Activated CD4-positive, alpha-beta memory T cell treated with anti-CD3 and anti-CD28 coated beads, Interleukin-2, amount 10 ng/mL, durations not matched to agents 7 days and 5 days (primary cell): ENCODE measurements around the gene MDC1. TPM values are rescaled to one million over a fixed set of nuclear protein-coding genes. Genes with fewer than 3 reads are reported as not detected.
"Not testable (repeated sequence)": the region's sequence is repeated elsewhere in the genome, so short reads cannot be mapped to it uniquely, and the experiment has no call there.

Experiments
- CTCF ChIA-PET: fragments of 350-600 bp; sonication (Branson Sonifier 250); formaldehyde crosslinking; loops from one replicate; lab custom pipeline; 2021; ENCODE audit warnings: antibody characterized with exemption, inconsistent platforms; lab: Charles Lee
- POLR2A ChIA-PET: fragments of 350-600 bp; sonication (Branson Sonifier 250); formaldehyde crosslinking; loops from one replicate; lab custom pipeline; 2021; ENCODE audit warnings: antibody characterized with exemption; lab: Charles Lee
- DNase-seq: peaks from one replicate; pipeline ENCODE4 v3.0.0-alpha.2; 2020
- H3K27ac Mint-ChIP-seq: one replicate; pipeline ENCODE4 v1.8.0; 2021; ENCODE audit warnings: mild to moderate bottlenecking, mixed read lengths
- H3K27me3 Mint-ChIP-seq: one replicate; pipeline ENCODE4 v1.8.0; 2021; ENCODE audit warnings: mixed read lengths
- H3K36me3 Mint-ChIP-seq: one replicate; pipeline ENCODE4 v1.8.0; 2021; ENCODE audit warnings: low read depth, mixed read lengths
- H3K4me1 Mint-ChIP-seq: one replicate; pipeline ENCODE4 v1.8.0; 2021; ENCODE audit warnings: mixed read lengths
- H3K4me3 Mint-ChIP-seq: one replicate; pipeline ENCODE4 v1.8.0; 2021; ENCODE audit warnings: mild to moderate bottlenecking, mixed read lengths
- H3K9me3 Mint-ChIP-seq: one replicate; pipeline ENCODE4 v1.8.0; 2021; ENCODE audit warnings: mixed read lengths
- total RNA-seq, 2 experiments: library from RNA; stranded (reverse); gene quantifications; one replicate each; pipeline ENCODE4 v1.2.3, GENCODE V29; 2021

Gene MDC1, protein sequence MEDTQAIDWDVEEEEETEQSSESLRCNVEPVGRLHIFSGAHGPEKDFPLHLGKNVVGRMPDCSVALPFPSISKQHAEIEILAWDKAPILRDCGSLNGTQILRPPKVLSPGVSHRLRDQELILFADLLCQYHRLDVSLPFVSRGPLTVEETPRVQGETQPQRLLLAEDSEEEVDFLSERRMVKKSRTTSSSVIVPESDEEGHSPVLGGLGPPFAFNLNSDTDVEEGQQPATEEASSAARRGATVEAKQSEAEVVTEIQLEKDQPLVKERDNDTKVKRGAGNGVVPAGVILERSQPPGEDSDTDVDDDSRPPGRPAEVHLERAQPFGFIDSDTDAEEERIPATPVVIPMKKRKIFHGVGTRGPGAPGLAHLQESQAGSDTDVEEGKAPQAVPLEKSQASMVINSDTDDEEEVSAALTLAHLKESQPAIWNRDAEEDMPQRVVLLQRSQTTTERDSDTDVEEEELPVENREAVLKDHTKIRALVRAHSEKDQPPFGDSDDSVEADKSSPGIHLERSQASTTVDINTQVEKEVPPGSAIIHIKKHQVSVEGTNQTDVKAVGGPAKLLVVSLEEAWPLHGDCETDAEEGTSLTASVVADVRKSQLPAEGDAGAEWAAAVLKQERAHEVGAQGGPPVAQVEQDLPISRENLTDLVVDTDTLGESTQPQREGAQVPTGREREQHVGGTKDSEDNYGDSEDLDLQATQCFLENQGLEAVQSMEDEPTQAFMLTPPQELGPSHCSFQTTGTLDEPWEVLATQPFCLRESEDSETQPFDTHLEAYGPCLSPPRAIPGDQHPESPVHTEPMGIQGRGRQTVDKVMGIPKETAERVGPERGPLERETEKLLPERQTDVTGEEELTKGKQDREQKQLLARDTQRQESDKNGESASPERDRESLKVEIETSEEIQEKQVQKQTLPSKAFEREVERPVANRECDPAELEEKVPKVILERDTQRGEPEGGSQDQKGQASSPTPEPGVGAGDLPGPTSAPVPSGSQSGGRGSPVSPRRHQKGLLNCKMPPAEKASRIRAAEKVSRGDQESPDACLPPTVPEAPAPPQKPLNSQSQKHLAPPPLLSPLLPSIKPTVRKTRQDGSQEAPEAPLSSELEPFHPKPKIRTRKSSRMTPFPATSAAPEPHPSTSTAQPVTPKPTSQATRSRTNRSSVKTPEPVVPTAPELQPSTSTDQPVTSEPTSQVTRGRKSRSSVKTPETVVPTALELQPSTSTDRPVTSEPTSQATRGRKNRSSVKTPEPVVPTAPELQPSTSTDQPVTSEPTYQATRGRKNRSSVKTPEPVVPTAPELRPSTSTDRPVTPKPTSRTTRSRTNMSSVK (N-terminal part only)
- 10 to 100 TPM; 49.7 to 54.6 TPM for total RNA-seq

DNA sequence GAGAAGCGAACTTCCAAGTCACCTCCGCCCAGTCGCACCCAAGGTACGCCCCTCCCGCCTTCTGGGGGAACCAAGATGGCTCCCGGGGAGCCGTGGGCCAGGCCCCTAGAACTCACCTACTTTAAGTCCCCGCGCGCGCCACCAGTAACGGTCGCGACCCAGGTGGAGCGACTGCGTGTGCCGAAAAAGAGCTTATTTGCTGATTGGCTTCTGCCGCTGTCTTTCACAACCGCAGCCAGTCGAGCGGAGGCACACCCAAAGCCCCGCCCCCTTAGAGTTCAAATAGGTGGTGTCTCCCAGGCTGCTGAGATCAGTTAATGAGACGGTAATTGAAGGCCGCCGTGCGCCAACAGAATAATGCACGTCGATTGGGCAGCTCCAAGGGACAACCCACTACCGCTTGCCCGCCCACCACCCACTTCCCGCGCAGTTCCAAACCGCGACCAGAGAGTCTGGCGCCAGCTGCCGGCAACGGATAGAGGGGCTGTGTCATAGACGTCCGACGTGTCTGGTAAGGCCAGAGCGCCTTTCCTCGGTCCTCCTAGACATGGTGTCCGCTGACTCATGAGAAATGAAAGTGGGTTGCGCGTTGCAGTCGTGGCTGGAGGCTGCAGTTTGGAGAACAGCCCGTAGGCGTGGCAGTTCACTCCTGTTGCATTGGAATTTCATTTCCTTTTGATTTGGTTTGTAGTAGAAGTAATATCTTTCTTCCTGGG, at the start of gene MDC1:
MDC1 (minus strand) TSS at position 153 of the 716 bp plus-strand sequence. CDS start 2,106 bp downstream, outside the sequence.
- Mint-ChIP-seq H3K27me3 (no peaks in the 10 kb centered on the region), H3K27ac (peak within 1 kb of the TSS; percentile 99), H3K9me3 (peaks cover 2% of the 10 kb centered on the region), H3K4me3 (peak within 1 kb of the TSS; percentile 84), H3K4me1 (peaks cover 62% of the 10 kb centered on the region), H3K36me3 (peaks cover 70% of the 10 kb centered on the region)
- CTCF ChIA-PET: interaction anchor here (0.6 to 25.8 kb wide), 13 partner anchors 11 to 172 kb away, joined by 3 to 626 read pairs (median 4); partner anchors contain the start of genes DHX16, IER3 and MRPS18B
- POLR2A ChIA-PET: interaction anchor here (0.6 to 16.4 kb wide), 24 partner anchors 9 to 946 kb away, joined by 3 to 561 read pairs (median 4); partner anchors contain the start of genes ABCF1, C6orf136, DHX16 and FLOT1
- peak; percentile 100 for DNase-seq

DNA sequence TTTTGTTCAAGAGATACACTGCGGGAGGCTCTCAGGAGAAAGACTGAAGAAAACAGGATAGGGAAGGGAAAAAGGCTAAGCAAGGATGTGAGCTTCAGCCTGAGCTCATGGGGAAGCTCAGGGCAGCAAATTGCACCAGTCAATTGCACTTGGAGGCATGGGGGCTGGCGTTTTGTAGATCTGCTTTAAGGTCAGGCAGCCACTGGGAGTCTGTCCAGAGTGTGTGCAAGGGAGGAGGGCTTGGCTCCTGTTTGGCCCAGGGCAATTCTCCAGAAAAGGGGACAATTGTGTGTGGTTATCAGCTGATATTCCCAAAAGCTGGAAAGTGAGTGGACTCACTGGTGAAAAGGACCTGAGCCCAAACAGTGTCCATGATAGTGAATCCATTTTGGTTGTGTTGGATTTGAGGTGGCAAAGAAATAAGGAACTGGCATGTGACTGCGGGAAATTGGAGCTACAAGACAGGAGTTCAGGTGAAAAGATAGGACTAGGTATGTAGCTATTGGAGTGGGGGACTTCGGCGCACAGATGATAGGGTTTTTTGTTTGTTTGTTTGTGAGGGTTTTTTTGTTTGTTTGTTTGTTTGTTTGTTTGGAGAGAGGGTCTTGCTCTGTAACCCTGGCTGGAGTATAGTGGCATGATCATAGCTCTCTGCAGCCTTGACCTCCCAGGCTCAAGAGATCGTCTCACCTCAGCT, 49.5 kb upstream of the MDC1 start:
- ChIA-PET CTCF (interaction anchor here (1.0 to 1.4 kb wide), 4 partner anchors 35 to 313 kb away, joined by 3 to 5 read pairs (median 4); no protein-coding TSS in a partner anchor), POLR2A (interaction anchor here (1.0 to 1.4 kb wide), 2 partner anchors 21 to 22 kb away, joined by 3 to 4 read pairs; partner anchors contain the start of gene IER3)
- Mint-ChIP-seq H3K36me3 (no peaks in the 10 kb centered on the region), H3K4me1 (peaks cover 54% of the 10 kb centered on the region), H3K4me3 (no peak overlapping the region), H3K27ac (no peak overlapping the region), H3K9me3 (peaks cover 3% of the 10 kb centered on the region), H3K27me3 (peaks cover 11% of the 10 kb centered on the region)
- DNase-seq: no peak

- DNase-seq, H3K4me3 Mint-ChIP-seq, H3K36me3 Mint-ChIP-seq, H3K27ac Mint-ChIP-seq, H3K9me3 Mint-ChIP-seq: not testable (repeated sequence)
- ChIA-PET POLR2A (interaction anchor here (1.0 to 1.4 kb wide), 2 partner anchors 21 to 22 kb away, joined by 3 to 4 read pairs; partner anchors contain the start of gene IER3), CTCF (interaction anchor here (1.0 kb wide), 1 partner anchor 34 kb away, joined by 4 read pairs; no protein-coding TSS in a partner anchor)
- Mint-ChIP-seq H3K4me1 (peaks cover 49% of the 10 kb centered on the region), H3K27me3 (peaks cover 11% of the 10 kb centered on the region)
Measured at GRCh38 chr6:30765495-30765894, 48.4 kb upstream of the MDC1 start.

DNA sequence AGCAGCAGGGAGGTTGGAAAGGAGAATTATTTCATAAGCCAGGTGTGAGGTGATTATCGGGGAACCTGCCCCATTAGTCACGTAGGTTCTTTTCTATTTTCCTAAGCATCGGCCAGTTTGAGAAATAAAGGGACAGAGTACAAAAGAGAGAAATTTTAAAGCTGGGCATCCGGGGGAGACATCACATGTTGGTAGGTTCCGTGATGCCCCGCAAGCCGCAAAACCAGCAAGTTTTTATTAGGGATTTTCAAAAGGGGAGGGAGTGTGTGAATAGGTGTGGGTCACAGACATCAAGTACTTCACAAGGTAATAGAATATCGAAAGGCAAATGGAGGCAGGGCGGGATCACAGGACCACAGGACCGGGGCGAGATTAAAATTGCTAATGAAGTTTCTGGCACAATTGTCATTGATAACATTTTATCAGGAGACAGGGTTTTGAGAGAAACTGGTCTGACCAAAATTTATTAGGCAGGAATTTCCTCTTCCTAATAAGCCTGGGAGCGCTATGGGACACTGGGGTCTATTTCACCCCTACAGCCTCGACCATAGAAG, 47.5 kb upstream of the MDC1 start:
- H3K9me3 Mint-ChIP-seq, H3K36me3 Mint-ChIP-seq, CTCF ChIA-PET, DNase-seq, POLR2A ChIA-PET, H3K4me3 Mint-ChIP-seq, H3K27ac Mint-ChIP-seq: not testable (repeated sequence)
- peaks cover 40% of the 10 kb centered on the region for H3K4me1 Mint-ChIP-seq
- peaks cover 13% of the 10 kb centered on the region for H3K27me3 Mint-ChIP-seq

DNA sequence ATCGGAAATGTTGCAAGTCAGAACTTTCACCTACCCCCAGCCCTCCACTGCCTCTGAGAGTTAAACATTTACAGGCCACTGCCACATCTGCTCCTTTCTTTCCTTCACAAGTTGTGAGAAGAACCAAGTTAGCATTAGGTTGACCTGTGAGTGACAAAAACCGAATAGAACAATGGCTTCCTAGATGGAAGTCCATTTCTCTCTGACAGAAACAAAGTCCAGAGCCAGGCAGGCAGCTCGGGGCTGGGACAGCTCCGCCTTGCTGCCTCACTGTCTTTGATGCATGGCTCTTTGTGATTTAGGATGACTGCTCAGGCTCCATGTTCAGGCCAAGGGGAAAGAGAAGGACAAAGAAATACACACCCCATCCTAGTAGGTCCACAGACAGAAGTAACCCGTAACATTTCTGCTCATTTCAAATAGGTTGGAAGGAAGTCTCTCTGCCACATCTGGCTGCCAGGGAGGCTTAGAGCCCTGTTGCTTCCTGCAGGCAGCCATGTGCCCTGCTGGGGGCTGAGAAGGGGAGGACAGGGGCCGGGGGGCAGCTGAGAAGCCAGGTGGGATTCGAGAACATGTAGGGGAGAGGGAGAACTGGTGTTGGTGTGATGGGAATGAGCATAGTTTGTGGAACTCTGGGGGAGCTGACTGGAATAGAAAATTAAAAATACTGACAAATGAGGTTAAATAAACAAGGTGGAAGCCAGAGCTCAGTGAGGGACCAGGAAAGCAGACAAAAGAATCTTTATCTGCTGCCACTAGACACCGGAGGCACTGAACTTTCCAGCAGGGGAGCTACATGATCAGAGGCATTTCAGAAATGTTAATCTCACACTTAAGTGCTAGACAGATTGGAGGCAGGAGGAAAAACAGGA, 46.8 kb upstream of the MDC1 start:
- ChIA-PET CTCF (no interaction called here), POLR2A (no interaction called here)
- Mint-ChIP-seq H3K9me3 (peaks cover 3% of the 10 kb centered on the region), H3K4me3 (no peak overlapping the region), H3K27ac (no peak overlapping the region), H3K36me3 (no peaks in the 10 kb centered on the region), H3K4me1 (peaks cover 36% of the 10 kb centered on the region), H3K27me3 (peaks cover 13% of the 10 kb centered on the region)
- DNase-seq: no peak

DNA sequence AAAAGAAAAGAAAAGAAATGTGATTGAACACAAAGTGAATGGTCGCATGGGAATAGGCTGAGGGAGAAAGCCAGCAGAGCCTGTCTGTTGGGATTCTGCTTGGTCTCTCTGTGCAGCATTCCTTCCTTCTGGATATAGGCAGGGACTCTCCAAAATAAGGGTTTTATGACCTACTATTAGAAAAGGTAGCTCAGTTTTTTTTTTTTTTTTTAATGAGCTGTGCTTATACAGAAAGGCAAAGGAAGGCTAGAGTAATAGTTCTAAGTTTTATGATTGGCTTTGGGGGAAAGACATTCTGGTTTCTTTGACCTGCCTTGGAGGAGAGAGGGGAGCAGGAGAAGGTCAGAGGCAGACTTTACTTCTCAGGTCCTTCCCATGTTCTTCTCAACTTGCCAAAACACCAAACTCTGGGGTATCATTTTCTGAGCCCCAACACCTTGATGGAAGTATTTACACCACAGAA, 46.1 kb upstream of the MDC1 start:
- H3K36me3 Mint-ChIP-seq: no peaks in the 10 kb centered on the region
- H3K27me3 Mint-ChIP-seq: peaks cover 13% of the 10 kb centered on the region
- CTCF ChIA-PET: no interaction called here
- POLR2A ChIA-PET: no interaction called here
- H3K9me3 Mint-ChIP-seq: peaks cover 3% of the 10 kb centered on the region
- no peak overlapping the region for H3K4me3 Mint-ChIP-seq
- H3K4me1 Mint-ChIP-seq: peaks cover 32% of the 10 kb centered on the region
- no peak for DNase-seq
- no peak overlapping the region for H3K27ac Mint-ChIP-seq

GRCh38 chr6:30761791-30762429, 44.8 kb upstream of the MDC1 start:
- DNase-seq: no peak
- CTCF ChIA-PET: no interaction called here
- POLR2A ChIA-PET: interaction anchor here (1.3 kb wide), 1 partner anchor 10 kb away, joined by 4 read pairs; no protein-coding TSS in a partner anchor
- H3K4me1 Mint-ChIP-seq: peaks cover 21% of the 10 kb centered on the region
- no peak overlapping the region for H3K27ac Mint-ChIP-seq
- peaks cover 13% of the 10 kb centered on the region for H3K27me3 Mint-ChIP-seq
- H3K9me3 Mint-ChIP-seq: peaks cover 3% of the 10 kb centered on the region
- no peak overlapping the region for H3K4me3 Mint-ChIP-seq
- no peaks in the 10 kb centered on the region for H3K36me3 Mint-ChIP-seq

- Mint-ChIP-seq H3K27ac (no peak overlapping the region), H3K36me3 (no peaks in the 10 kb centered on the region), H3K27me3 (peaks cover 10% of the 10 kb centered on the region), H3K9me3 (peaks cover 3% of the 10 kb centered on the region), H3K4me3 (no peak overlapping the region), H3K4me1 (peaks cover 18% of the 10 kb centered on the region)
- DNase-seq: no peak
- POLR2A ChIA-PET: no interaction called here
- CTCF ChIA-PET: no interaction called here
Measured at GRCh38 chr6:30760549-30760948, 43.5 kb upstream of the MDC1 start.

DNA sequence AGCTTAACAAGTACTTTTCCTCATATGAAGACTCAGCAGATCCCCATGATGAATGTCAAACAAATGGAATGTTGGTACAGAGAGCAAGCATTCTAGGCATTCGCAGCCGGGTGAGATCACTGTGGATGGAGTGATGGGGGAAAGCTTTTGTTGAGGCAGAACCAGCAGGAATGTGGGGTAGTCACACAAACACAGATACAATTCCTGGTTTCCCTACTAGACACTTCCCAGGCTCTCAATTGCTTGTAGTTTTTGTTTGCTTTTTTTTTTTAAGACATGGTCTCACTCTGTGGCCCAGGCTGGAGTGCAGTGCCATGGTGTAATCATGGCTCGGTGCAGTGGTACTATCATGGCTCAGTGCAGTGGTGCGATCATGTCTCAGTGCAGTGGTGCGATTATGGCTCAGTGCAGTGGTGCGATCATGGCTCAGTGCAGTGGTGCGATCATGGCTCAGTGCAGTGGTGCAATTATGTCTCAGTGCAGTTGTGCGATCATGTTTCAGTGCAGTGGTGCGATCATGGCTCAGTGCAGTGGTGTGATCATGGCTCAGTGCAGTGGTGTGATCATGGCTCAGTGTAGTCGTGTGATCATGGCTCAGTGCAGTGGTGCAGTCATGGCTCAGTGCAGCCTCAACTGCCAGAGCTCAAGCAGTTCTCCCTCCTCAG, 42.6 kb upstream of the MDC1 start:
- Mint-ChIP-seq H3K27me3 (peaks cover 10% of the 10 kb centered on the region), H3K36me3 (no peaks in the 10 kb centered on the region), H3K9me3 (peaks cover 3% of the 10 kb centered on the region), H3K27ac (no peak overlapping the region), H3K4me3 (no peak overlapping the region), H3K4me1 (peaks cover 18% of the 10 kb centered on the region)
- ChIA-PET POLR2A (interaction anchor here (0.8 kb wide), 1 partner anchor 29 kb away, joined by 3 read pairs; no protein-coding TSS in a partner anchor), CTCF (interaction anchor here (1.0 kb wide), 1 partner anchor 61 kb away, joined by 3 read pairs; no protein-coding TSS in a partner anchor)
- DNase-seq: no peak
